NCI-H1105 (cell line): ENCODE data around the gene PHB1.
"Not testable (repeated sequence)": the region's sequence is repeated elsewhere in the genome, so short reads cannot be mapped to it uniquely, and the experiment has no call there.

Experiments
- DNase-seq: peaks from one replicate; lab custom pipeline; 2025; lab: John Stamatoyannopoulos, UW

Gene PHB1

GRCh38 chr17:49378311-49378710 lies 36.4 kb downstream of the PHB1 start:
- no peak for DNase-seq

DNA sequence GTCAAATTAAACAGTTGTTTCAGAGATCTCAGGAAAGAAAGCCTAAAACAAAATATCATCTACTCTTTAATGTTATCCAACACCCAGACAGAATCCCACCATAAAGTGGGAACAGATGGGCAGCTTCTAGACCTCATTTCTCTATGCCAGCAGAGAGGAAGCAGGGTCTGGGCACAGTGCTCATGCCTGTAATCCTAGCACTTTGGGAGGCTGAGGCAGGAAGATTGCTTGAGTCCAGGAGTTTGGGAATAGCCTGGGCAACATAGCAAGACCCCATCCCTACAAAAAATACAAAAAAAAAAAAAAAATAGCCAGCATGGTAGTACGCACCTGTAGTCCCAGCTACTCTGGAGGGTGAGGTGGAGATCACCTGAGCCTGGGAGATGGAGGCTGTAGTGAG lies 39.1 kb downstream of the PHB1 start:
- DNase-seq: no peak

- no peak for DNase-seq
These were observed 41.6 kb downstream of the PHB1 start for GRCh38 chr17:49373115-49373514.

- DNase-seq: no peak
These were observed 42.3 kb downstream of the PHB1 start for GRCh38 chr17:49372425-49372824.

- peak; percentile 54 for DNase-seq
These were observed 43.5 kb downstream of the PHB1 start for GRCh38 chr17:49370971-49371834.

DNA sequence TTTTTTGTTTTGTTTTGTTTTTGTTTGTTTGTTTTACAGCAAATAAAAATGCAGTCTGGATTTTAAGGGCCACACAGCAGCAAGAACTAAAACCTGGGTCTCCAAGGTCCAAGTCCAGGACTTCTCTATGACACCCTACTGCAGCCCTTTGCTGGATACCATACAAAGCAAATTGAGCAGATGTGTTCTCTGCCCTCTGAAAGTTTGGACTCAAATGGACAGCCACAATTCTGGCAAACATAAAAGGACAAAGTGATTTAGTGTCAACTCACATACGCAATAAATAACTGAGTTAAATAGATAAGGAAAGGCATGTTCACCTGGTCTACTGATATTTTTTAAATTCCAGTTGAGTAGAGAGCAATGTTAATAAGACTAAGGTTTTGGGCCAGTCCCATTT lies 44.9 kb downstream of the PHB1 start:
- no peak for DNase-seq

- DNase-seq: no peak
These were observed 45.6 kb downstream of the PHB1 start for GRCh38 chr17:49369089-49369488.

- DNase-seq: no peak
These were observed 49.0 kb downstream of the PHB1 start for GRCh38 chr17:49365667-49366066.

GRCh38 chr17:49365126-49365525 lies 49.6 kb downstream of the PHB1 start:
- DNase-seq: not testable (repeated sequence)

DNA sequence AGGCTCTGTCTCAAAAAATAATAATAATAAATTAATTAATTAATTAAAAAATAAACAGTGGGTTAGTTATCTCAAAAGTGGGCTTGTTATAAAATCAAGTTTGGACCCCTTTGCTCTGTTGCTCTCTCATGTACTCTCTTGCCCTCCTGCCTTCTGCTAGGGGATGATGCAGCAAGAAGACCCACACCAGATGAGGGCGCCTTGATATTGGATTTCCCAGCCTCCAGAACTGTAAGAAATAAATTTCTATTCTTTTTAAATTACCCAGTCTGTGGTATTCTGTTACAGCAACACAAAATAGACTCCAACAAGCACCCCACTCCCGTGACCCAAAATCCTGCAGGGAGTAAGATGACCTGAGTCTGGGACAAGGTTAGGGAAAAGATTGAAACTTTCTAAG lies 50.6 kb downstream of the PHB1 start:
- DNase-seq: no peak

DNA sequence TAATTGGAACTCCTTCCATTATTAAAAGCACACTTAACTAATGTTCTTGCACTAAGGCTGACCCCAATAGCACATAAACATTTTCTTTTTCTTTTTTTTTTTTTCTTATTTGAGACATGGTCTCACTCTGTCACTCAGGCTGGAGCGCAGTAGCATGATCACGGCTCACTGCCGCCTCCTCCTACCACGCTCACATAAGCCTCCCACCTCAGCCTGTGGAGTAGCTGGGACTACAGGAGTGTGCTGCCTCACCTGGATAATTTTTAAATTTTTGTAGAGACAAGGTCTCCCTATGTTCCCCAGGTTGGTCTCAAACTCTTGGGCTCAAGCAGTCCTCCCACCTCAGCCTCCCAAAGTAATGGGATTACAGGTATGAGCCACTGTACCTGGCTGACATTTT lies 51.4 kb downstream of the PHB1 start:
- no peak for DNase-seq

DNA sequence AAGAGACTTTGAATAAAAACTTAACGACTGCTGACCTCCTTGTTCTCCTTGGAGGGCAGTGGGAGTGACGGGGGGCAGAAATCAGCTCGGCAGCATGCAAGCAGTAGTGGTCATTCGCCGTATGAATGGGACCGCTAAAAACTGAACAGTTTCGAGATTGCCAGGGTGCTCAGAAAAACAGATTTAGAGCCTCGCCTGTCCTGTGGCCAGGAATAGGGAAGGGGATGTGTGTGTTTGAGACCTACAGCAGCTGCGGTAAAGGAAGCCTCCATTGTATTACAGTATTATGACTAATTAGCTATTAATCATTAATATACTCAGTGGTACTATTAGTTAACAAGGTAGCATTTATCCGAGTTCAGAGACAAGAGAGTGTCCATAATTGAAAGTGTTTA lies 52.0 kb downstream of the PHB1 start:
- no peak for DNase-seq

DNA sequence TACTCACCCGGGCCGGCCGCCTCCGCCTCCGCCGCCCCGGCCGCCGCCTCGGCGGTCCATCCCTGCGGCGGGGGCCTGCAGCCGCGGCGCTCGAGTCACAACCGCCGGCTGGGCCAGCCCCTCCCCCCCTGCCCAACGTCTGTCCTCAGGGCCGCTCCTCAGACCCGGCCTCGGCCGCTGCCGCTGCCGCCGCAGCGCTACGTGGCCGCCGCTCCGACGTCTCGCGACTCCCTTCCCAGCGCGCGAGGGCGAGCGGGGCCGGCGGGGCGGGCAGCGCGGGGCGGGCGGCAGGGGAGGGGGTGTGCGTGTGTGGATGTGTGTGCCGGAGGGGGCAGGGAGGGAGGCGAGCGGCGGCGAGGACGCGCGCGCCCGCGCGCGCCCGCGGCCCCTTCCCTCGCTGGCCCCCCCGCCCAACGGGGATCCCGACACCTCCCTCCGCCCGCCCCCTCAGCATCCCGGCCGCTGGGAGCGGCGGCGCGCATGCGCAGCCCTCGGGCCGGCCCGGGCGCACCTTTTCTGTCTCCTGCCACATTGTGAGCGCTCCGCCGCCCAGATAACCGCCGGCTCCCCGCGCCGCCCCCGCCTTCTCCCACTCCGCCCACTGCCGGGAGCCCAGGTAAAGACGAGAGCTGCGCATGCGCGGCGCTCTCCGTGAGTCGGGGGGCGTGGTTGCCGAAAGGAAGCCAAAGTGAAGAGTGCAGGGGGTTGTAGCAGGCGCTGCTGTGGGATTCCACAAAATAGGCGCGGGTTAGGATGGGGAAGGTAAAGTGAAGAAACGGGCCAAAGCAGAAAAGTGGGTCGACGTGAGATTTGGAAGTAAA lies 52.6 kb downstream of the PHB1 start, which contains the start of gene ZNF652:
ZNF652 (minus strand) TSS at position 349 of the 821 bp plus-strand sequence. CDS start 44,525 bp downstream, outside the sequence.
- DNase-seq: peak; percentile 94

DNA sequence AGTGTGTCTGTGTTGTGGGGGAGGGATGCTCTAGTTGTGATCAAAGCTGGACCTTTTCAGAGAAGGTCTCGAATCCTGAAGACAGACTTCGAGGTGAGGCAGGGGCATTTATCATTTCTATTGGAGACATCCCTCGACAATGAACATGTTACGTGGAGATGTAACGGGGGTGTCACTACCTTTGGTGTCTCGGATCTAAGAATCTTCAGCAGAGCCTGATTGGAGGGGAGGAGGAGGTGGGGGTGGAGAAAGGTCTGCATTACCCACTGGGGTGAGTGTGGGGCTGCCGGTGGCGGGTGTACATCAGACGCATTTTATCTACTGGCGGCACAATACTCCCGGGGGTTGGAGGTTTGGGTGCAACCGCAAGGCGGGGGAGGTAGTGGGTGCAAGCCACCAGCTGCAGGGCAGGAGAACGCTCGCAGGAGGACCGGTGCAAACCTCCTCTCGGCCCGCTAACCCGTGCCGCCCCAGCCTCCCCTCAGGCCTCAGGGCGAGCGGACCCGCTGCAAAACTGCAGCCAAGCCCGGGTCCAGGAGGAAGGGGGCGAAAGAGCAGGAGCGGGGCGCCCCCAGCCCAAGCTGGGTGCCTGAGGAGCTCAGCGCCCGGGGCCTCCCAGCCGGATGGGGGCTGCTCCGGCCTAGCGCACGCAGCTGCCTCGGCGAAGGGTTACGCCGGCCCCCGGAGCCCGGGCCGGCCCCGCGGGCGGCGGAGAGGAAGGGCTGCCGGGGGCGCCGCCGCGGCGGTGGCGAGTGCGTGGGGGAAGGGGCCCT lies 53.4 kb downstream of the PHB1 start:
- peak; percentile 43 for DNase-seq

GRCh38 chr17:49360796-49361128 lies 53.9 kb downstream of the PHB1 start:
- no peak for DNase-seq

DNA sequence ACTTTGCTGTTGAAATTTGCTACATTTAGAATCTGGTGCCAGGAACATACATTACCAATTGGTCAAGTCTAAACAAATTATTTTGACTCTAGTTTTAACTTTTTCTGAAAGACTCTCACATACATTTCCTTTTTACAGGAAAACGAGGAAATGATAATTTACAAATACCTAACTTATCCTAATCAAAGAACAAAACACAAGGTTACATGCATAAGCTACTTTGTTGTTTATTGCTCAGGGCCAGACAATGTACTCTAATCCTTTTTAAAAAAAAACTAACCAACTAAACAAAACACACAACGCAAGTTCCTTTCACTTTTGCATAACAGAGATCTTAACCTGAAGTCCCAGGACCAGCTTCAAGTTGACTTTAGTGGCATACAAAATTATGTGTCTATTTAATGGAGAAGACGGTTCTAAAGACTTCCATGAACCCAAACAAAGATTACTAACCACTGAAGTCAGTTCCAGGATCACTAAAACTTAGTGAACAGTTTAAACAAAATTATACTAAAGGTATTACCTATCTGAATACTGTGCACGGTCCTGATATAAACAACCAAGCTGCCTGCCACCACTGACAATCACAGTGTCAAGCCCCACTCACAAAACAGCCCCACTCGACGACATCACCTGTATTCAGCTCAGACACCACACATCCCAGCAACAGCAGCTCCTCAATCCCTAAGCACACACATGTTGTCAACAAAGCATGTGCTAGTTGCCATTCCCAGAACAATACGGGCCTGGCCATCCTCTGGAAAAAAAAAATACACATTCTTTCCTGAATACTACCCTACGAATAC lies 54.5 kb downstream of the PHB1 start:
- DNase-seq: no peak

GRCh38 chr17:49358641-49359247 lies 55.9 kb downstream of the PHB1 start:
- DNase-seq: no peak

DNA sequence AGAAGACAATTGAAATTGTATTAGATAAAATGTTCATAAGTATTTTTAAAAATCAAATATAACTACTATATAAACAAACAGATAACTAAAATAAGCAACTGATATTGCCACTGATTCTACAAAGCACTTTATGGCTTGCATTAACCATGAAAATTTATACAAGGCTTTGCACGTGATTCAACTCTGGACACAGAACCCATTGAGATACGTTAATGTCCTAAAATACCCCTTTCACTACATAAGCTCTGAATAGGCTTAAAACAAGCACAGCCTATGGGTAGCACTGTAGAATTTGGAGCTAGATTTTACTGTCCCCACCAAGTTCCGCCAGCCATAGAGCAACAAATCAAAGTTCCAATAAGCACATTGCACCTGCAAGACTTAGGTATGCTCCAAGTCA lies 57.2 kb downstream of the PHB1 start:
- no peak for DNase-seq

- no peak for DNase-seq
These were observed 58.4 kb downstream of the PHB1 start for GRCh38 chr17:49356320-49356719.
